ENCODE data around the gene LPP. TPM values are rescaled to one million over a fixed set of nuclear protein-coding genes. Genes with fewer than 3 reads are reported as not detected.
A peak's percentile ranks its signal among the peaks of the same experiment; 100 is the strongest.

Gene LPP
- total and polyA plus RNA-seq, 2 of the 4 experiments (the other 2 are of a cell fraction), result 16.0 to 130 TPM

DNA sequence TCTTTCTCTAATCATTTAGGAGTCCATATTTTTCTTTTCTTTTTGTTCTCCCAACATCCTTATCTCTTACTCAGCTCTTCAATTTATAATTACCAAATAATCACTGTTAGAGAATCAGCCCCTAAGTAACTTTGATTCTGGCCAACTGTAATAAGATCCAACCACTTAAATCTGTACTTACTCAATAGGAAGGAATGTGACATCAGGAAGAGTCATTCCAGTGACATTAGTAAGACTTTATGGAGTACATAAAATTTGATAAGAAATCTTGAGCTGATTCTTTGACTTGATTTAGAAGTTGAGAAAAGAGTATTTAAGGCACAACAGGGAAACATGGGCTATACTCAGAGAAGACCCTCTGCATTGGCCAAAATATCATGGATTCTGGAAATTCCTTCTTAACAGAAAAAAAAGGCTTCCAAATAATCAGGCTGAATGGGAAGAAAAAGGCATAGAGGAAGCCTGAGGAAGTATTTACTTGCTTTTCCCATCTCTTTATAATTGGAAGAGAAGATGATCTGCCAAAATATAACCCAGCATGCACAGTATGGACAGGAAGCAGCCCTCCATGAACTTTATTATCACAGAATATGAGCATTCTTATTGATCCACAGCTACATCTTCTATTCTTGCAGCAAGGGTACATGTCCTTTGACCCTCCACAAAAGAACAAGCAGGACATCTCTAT is 728.1 kb downstream of the LPP start:
- Histone ChIP-seq H2BK5ac (ENCODE audit: low read depth, low read length, poor library complexity, severe bottlenecking) (peak overlapping the region; percentile 85), H3K56ac (ENCODE audit: extremely low read depth, insufficient read depth, low read length) (peak overlapping the region; percentile 28), H2AK9ac (replicated peaks; ENCODE audit: low read depth, low read length, poor library complexity) (no peak overlapping the region), H4K91ac (ENCODE audit: insufficient read depth, low read depth, low read length) (peak overlapping the region; percentile 67), H2AFZ (replicated peaks; ENCODE audit: low read length, poor library complexity) (no peak overlapping the region), H3K23ac (ENCODE audit: low read depth, low read length) (peak overlapping the region; percentile 2; the same call in 1 of the 2 replicates), H2BK15ac (ENCODE audit: low read depth, low read length) (peak overlapping the region; percentile 33; the same call in 2 of the 3 replicates), H3K27me3 (ENCODE audit: control insufficient read depth, insufficient read depth, low read length) (no peaks in the 10 kb centered on the region), H3K18ac (ENCODE audit: low read depth, low read length) (peak overlapping the region; percentile 75; the same call in 1 of the 2 replicates), H2AK5ac (ENCODE audit: low read depth, low read length) (no peak overlapping the region; the same call in 1 of the 2 replicates), H3K4me3 (ENCODE audit: insufficient read depth, low read depth, low read length) (no peak overlapping the region), H3K9me1 (ENCODE audit: insufficient read depth, low read length) (peaks cover 2% of the 10 kb centered on the region; the same call in 1 of the 2 replicates), H2BK20ac (ENCODE audit: low read depth, low read length) (peak overlapping the region; percentile 58; the same call in 1 of the 2 replicates), H3K9me3 (ENCODE audit: control insufficient read depth, insufficient read depth, low read length) (no peaks in the 10 kb centered on the region), H2BK120ac (ENCODE audit: low read depth, low read length) (peak overlapping the region; percentile 85), H3K4ac (ENCODE audit: low read depth, low read length) (peak overlapping the region; percentile 7; the same call in 1 of the 2 replicates), H4K20me1 (ENCODE audit: insufficient read depth, low read length) (no peaks in the 10 kb centered on the region), H3K4me1 (ENCODE audit: control insufficient read depth, insufficient read depth, low read length) (peaks cover 3% of the 10 kb centered on the region; the same call in 1 of the 2 replicates), H3K27ac (ENCODE audit: insufficient read depth, low read length) (peak overlapping the region; percentile 52), H3K9ac (ENCODE audit: low read depth, low read length) (no peak overlapping the region), H3K4me2 (ENCODE audit: low read depth, low read length) (peak overlapping the region; percentile 76; the same call in 1 of the 2 replicates), H4K8ac (ENCODE audit: low read depth in 2 of 2, low read length in 2 of 2) (peak overlapping the region; percentile 11 to 62; a peak in 3 of 4 replicates), H4K5ac (ENCODE audit: low read depth, low read length) (peak overlapping the region; percentile 58; the same call in 1 of the 2 replicates), H3K36me3 (ENCODE audit: control insufficient read depth, insufficient read depth, low read length) (peaks cover 14% of the 10 kb centered on the region), H3K14ac (replicated peaks; ENCODE audit: low read depth, low read length) (peak overlapping the region; percentile 41; the same call in 1 of the 2 replicates), H3K79me1 (ENCODE audit: low read depth in 1 of 2, low read length in 2 of 2) (peaks cover 4 to 17% of the 10 kb centered on the region in 2 experiments; a peak in 3 of 4 replicates)
- ChIA-PET POLR2A (ENCODE audit: unreplicated experiment) (interaction anchor here (0.6 kb wide), 1 partner anchor 40 kb away, joined by 3 read pairs; no protein-coding TSS in a partner anchor), CTCF (interaction anchor here (0.8 to 1.2 kb wide), 2 partner anchors 9 to 61 kb away, joined by 4 to 5 read pairs; no protein-coding TSS in a partner anchor)
- dilution Hi-C loops (cut with HindIII; ENCODE audit: low sequenced_read_pairs, unreplicated experiment), result no loop called here
- BruUV-seq (replicated peaks), result TSS peak; percentile 1
- TF ChIP-seq SMC3 (IDR thresholded peaks at IDR 0.05; ENCODE audit: low read depth, low read length) (no peak), CHD1 (IDR thresholded peaks at IDR 0.05; ENCODE audit: low read depth, low read length) (no peak), BHLHE40 (IDR thresholded peaks at IDR 0.05; ENCODE audit: low read depth, low read length) (no peak), FOS (IDR thresholded peaks at IDR 0.05; ENCODE audit: low read depth, low read length) (peak; percentile 58), MAFK (IDR thresholded peaks at IDR 0.05; ENCODE audit: low read depth, low read length) (no peak), NFE2L2 (IDR thresholded peaks at IDR 0.05; ENCODE audit: low read depth, low read length) (no peak), CEBPB (IDR thresholded peaks at IDR 0.05; ENCODE audit: low read depth, low read length) (peak; percentile 71), MAZ (IDR thresholded peaks at IDR 0.05; ENCODE audit: borderline replicate concordance, low read depth, low read length) (no peak), RFX5 (IDR thresholded peaks at IDR 0.05; ENCODE audit: low read depth, low read length) (no peak), MXI1 (IDR thresholded peaks at IDR 0.05; ENCODE audit: borderline replicate concordance, low read depth, low read length) (no peak)
- in situ Hi-C loops (cut with MboI; ENCODE audit: low sequenced_read_pairs), result no loop called here
- intact Hi-C loops (cut with micrococcal nuclease), result loop anchor here (1.0 to 5.0 kb wide), 2 partner anchors 28 to 70 kb away; no protein-coding TSS in a partner anchor
- DNase-seq (peak; percentile 95), ATAC-seq (ENCODE audit: low read depth) (peak; percentile 88)
